HepG2 (cell line): ENCODE measurements around the gene SPX. TPM values are rescaled to one million over a fixed set of nuclear protein-coding genes. Genes with fewer than 3 reads are reported as not detected.

ENCODE experiments used
- AKAP8 ChIP-seq: sonication (generic); formaldehyde crosslinking; IDR thresholded peaks from 2 replicates; pipeline ENCODE4 v1.5.1; 2020; ENCODE audit warnings: mild to moderate bottlenecking, missing genetic modification reagents
- DMAP1 ChIP-seq: IDR thresholded peaks from 2 replicates; pipeline ENCODE4 v1.6.1; 2016
- DPF2 ChIP-seq: sonication (generic); formaldehyde crosslinking; IDR thresholded peaks from 2 replicates; pipeline ENCODE4 v1.4.0; 2020; ENCODE audit warnings: mild to moderate bottlenecking, low read depth, missing genetic modification reagents, borderline replicate concordance
- EHMT2 ChIP-seq: fragments of 200-600 bp; sonication (generic); IDR thresholded peaks from 2 replicates; pipeline ENCODE4 v1.7.0; 2017; ENCODE audit warnings: antibody characterized with exemption, low read depth, low read length, borderline replicate concordance
- FOXA3 ChIP-seq: IDR thresholded peaks from 2 replicates; pipeline ENCODE4 v1.6.1; 2016; ENCODE audit warnings: missing genetic modification reagents, missing compliant biosample characterization
- KDM5A ChIP-seq: fragments of 200-600 bp; sonication (generic); IDR thresholded peaks from 2 replicates; pipeline ENCODE4 v1.7.0; 2018; ENCODE audit warnings: antibody characterized with exemption, mild to moderate bottlenecking, low read length, borderline replicate concordance
- KDM5B ChIP-seq: sonication (generic); formaldehyde crosslinking; IDR thresholded peaks from 2 replicates; pipeline ENCODE4 v1.4.0; 2020; ENCODE audit warnings: missing genetic modification reagents, mild to moderate bottlenecking, borderline replicate concordance
- MAFG ChIP-seq: sonication (generic); formaldehyde crosslinking; IDR thresholded peaks from 2 replicates; pipeline ENCODE4 v1.5.1; 2020; ENCODE audit warnings: mild to moderate bottlenecking, missing genetic modification reagents
- NFE2L2 ChIP-seq: fragments of 150-350 bp; IDR thresholded peaks from 2 replicates; pipeline ENCODE4 v1.6.1; 2014; ENCODE audit warnings: low read length
- PHF8 ChIP-seq: sonication (generic); formaldehyde crosslinking; IDR thresholded peaks from 2 replicates; pipeline ENCODE4 v1.5.0; 2020; ENCODE audit warnings: missing genetic modification reagents
- RAD21 ChIP-seq: fragments of 450-650 bp; formaldehyde crosslinking; IDR thresholded peaks from 2 replicates; pipeline ENCODE4 v1.5.0; 2020; ENCODE audit warnings: mild to moderate bottlenecking
- RARA ChIP-seq: IDR thresholded peaks from 2 replicates; pipeline ENCODE4 v1.6.1; 2016; ENCODE audit warnings: missing genetic modification reagents, missing compliant biosample characterization
- RXRB ChIP-seq: IDR thresholded peaks from 2 replicates; pipeline ENCODE4 v1.6.1; 2016; ENCODE audit warnings: borderline replicate concordance, missing genetic modification reagents, missing compliant biosample characterization
- SYNCRIP ChIP-seq: fragments of 200-400 bp; formaldehyde crosslinking; IDR thresholded peaks from 2 replicates; pipeline ENCODE4 v1.6.1; 2018; ENCODE audit warnings: mild to moderate bottlenecking, low read depth, low read length; ENCODE audit not compliant: insufficient read depth
- YEATS2 ChIP-seq: sonication (generic); formaldehyde crosslinking; IDR thresholded peaks from 2 replicates; pipeline ENCODE4 v1.4.0; 2020; ENCODE audit warnings: missing genetic modification reagents, borderline replicate concordance
- ZFAT ChIP-seq: sonication (generic); formaldehyde crosslinking; conservative IDR thresholded peaks from 2 replicates; pipeline ENCODE4 v1.8.1; 2023; ENCODE audit warnings: missing genetic modification reagents, inconsistent platforms
- ZMYM4 ChIP-seq: sonication (generic); formaldehyde crosslinking; IDR thresholded peaks from 2 replicates; pipeline ENCODE4 v1.8.1; 2023; ENCODE audit warnings: mild to moderate bottlenecking, missing genetic modification reagents
- ZNF788 ChIP-seq: sonication (generic); formaldehyde crosslinking; IDR thresholded peaks from 2 replicates; pipeline ENCODE4 v1.5.0; 2020; ENCODE audit warnings: mild to moderate bottlenecking, missing genetic modification reagents, borderline replicate concordance
- ZNF850 ChIP-seq: sonication (generic); formaldehyde crosslinking; conservative IDR thresholded peaks from 2 replicates; pipeline ENCODE4 v1.9.0; 2021; ENCODE audit warnings: mild to moderate bottlenecking, missing genetic modification reagents
- polyA plus RNA-seq, 8 experiments: library from polyadenylated mRNA; depleted of rRNA in 3 of 8; stranded (reverse) in 7 of 8; unstranded in 1 of 8; fragments of >200 nt; fragmentation: Illumina TruSeq in 4 of 8; extraction: Trizol in 4 of 8; gene quantifications; 2 replicates each; pipeline versions ENCODE4 v1.2.1 to v1.2.3, GENCODE V29; 2011 to 2016; ENCODE audit warnings: low read depth in 4 of 8, missing spikeins in 1 of 8, mixed read lengths in 1 of 8; ENCODE audit not compliant: insufficient read depth in 1 of 8
- total RNA-seq, 5 experiments: library from RNA; depleted of rRNA; stranded (reverse); fragments of >200 nt; fragmentation: Illumina TruSeq; extraction: Trizol; gene quantifications; 2 replicates each; pipeline ENCODE4 v1.2.3, GENCODE V29; 2016; ENCODE audit warnings: low read depth in 1 of 5
- TF ChIP-seq, protein P1 (sequence below): IDR thresholded peaks from 2 replicates; pipeline ENCODE4 v1.6.1; 2016; ENCODE audit warnings: mild to moderate bottlenecking
- TF ChIP-seq, protein P2 (sequence below): IDR thresholded peaks from 2 replicates; pipeline ENCODE4 v1.4.0; 2020; ENCODE audit warnings: mild to moderate bottlenecking, missing genetic modification reagents
- TF ChIP-seq, protein P3 (sequence below): sonication (generic); formaldehyde crosslinking; IDR thresholded peaks from 2 replicates; pipeline ENCODE4 v1.4.0; 2020; ENCODE audit warnings: missing genetic modification reagents
- TF ChIP-seq, protein P4 (sequence below): sonication (generic); formaldehyde crosslinking; IDR thresholded peaks from 2 replicates; pipeline ENCODE4 v1.8.0; 2022; ENCODE audit warnings: missing genetic modification reagents, mild to moderate bottlenecking, borderline replicate concordance

The SPX gene
- total and polyA plus RNA-seq, 2 of the 13 experiments (the other 11 are each of a cell fraction or from before 2014, with no cell fraction given) = 0.07 to 0.16 TPM

DNA sequence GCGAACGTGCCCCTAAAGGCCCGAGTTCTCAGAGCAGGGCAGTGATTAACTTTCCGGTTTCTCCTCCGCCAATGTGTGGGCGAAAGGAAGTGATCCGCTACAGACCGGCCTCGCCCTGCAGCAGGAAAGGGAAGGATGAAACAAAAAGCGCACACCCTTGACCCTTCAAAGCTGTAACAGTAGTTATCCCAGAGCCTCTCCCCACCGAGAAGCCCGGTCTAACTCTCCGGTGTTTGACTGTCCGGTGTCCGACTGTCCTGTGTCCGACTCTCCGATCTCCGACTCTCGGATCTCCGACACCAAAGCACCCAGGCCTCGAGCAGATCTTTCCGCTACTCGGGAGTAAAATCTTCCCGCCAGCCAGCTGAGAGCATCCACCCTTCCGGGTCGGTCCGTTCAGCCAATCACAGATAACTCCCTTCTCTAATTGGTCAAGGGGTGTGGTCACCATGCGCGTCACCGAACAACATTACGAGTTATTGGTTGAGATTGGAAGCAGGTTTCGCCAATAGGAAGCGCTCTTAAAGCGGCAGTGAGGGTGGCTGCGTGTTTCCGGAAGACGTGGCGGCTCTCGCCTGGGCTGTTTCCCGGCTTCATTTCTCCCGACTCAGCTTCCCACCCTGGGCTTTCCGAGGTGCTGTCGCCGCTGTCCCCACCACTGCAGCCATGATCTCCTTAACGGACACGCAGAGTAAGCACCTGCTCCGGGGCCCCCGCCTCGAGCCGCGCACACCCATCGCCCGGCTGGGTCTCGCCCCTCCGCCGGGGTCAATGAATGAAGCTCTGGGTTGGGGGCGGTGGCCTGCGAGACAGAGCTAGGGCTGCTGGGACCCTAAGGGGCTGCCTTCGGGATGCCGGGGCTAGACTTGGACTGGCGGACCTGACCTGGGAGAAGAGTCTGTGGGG, 24.6 kb upstream of the SPX start, which contains the start of the genes GOLT1B and RECQL (continued):
- TF ChIP-seq, protein P1, sequence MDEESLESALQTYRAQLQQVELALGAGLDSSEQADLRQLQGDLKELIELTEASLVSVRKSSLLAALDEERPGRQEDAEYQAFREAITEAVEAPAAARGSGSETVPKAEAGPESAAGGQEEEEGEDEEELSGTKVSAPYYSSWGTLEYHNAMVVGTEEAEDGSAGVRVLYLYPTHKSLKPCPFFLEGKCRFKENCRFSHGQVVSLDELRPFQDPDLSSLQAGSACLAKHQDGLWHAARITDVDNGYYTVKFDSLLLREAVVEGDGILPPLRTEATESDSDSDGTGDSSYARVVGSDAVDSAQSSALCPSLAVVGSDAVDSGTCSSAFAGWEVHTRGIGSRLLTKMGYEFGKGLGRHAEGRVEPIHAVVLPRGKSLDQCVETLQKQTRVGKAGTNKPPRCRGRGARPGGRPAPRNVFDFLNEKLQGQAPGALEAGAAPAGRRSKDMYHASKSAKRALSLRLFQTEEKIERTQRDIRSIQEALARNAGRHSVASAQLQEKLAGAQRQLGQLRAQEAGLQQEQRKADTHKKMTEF = peak; percentile 47; the same call in 1 of the 2 replicates
- TF ChIP-seq FOXA3 (CRISPR knock-in tag) (peak; percentile 18; the same call in 1 of the 2 replicates), MAFG (CRISPR knock-in tag) (no peak), ZFAT (no peak), ZMYM4 (CRISPR knock-in tag) (peak; percentile 99), ZNF788 (CRISPR knock-in tag) (peak; percentile 94; the same call in 1 of the 2 replicates), NFE2L2 (no peak), PHF8 (CRISPR knock-in tag) (peak; percentile 85), DMAP1 (CRISPR knock-in tag) (peak; percentile 95), YEATS2 (CRISPR knock-in tag) (peak; percentile 74; the same call in 1 of the 2 replicates), EHMT2 (no peak), RARA (CRISPR knock-in tag) (no peak), ZNF850 (CRISPR knock-in tag) (no peak), DPF2 (no peak), KDM5B (peak; percentile 19; the same call in 1 of the 2 replicates), RAD21 (no peak), AKAP8 (CRISPR knock-in tag) (no peak), RXRB (CRISPR knock-in tag) (peak; percentile 35; the same call in 1 of the 2 replicates), SYNCRIP (no peak), KDM5A (peak; percentile 91)
- TF ChIP-seq, protein P2, sequence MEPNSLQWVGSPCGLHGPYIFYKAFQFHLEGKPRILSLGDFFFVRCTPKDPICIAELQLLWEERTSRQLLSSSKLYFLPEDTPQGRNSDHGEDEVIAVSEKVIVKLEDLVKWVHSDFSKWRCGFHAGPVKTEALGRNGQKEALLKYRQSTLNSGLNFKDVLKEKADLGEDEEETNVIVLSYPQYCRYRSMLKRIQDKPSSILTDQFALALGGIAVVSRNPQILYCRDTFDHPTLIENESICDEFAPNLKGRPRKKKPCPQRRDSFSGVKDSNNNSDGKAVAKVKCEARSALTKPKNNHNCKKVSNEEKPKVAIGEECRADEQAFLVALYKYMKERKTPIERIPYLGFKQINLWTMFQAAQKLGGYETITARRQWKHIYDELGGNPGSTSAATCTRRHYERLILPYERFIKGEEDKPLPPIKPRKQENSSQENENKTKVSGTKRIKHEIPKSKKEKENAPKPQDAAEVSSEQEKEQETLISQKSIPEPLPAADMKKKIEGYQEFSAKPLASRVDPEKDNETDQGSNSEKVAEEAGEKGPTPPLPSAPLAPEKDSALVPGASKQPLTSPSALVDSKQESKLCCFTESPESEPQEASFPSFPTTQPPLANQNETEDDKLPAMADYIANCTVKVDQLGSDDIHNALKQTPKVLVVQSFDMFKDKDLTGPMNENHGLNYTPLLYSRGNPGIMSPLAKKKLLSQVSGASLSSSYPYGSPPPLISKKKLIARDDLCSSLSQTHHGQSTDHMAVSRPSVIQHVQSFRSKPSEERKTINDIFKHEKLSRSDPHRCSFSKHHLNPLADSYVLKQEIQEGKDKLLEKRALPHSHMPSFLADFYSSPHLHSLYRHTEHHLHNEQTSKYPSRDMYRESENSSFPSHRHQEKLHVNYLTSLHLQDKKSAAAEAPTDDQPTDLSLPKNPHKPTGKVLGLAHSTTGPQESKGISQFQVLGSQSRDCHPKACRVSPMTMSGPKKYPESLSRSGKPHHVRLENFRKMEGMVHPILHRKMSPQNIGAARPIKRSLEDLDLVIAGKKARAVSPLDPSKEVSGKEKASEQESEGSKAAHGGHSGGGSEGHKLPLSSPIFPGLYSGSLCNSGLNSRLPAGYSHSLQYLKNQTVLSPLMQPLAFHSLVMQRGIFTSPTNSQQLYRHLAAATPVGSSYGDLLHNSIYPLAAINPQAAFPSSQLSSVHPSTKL = no peak
- TF ChIP-seq, protein P3, sequence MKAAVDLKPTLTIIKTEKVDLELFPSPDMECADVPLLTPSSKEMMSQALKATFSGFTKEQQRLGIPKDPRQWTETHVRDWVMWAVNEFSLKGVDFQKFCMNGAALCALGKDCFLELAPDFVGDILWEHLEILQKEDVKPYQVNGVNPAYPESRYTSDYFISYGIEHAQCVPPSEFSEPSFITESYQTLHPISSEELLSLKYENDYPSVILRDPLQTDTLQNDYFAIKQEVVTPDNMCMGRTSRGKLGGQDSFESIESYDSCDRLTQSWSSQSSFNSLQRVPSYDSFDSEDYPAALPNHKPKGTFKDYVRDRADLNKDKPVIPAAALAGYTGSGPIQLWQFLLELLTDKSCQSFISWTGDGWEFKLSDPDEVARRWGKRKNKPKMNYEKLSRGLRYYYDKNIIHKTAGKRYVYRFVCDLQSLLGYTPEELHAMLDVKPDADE (CRISPR knock-in tag) = 0 out of 2 replicates have a peak, but pooled peaks have one; percentile 81
- TF ChIP-seq, protein P4, sequence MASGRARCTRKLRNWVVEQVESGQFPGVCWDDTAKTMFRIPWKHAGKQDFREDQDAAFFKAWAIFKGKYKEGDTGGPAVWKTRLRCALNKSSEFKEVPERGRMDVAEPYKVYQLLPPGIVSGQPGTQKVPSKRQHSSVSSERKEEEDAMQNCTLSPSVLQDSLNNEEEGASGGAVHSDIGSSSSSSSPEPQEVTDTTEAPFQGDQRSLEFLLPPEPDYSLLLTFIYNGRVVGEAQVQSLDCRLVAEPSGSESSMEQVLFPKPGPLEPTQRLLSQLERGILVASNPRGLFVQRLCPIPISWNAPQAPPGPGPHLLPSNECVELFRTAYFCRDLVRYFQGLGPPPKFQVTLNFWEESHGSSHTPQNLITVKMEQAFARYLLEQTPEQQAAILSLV (CRISPR knock-in tag) = no peak
